H1 (cell line): ENCODE data around the gene COL27A1. TPM values are rescaled to one million over a fixed set of nuclear protein-coding genes. Genes with fewer than 3 reads are reported as not detected.

Experiments used
- CTCF ChIA-PET: fragments of 300-600 bp; sonication (Branson Sonifier 250); formaldehyde crosslinking; loops from one replicate; lab custom pipeline; 2021; ENCODE audit not compliant: partially characterized antibody; lab: Charles Lee
- POLR2A ChIA-PET: fragments of 300-600 bp; sonication (Branson Sonifier 250); formaldehyde crosslinking; loops from one replicate; lab custom pipeline; 2021; ENCODE audit warnings: inconsistent platforms; ENCODE audit not compliant: partially characterized antibody; lab: Charles Lee
- DNase-seq, 2 experiments: peaks; one replicate each; pipeline versions ENCODE4 v3.0.0 to v3.0.0-alpha.2; 2010 to 2022; ENCODE audit warnings: low spot score in 2 of 2, low read depth in 1 of 2, mixed read lengths in 1 of 2
- FAIRE-seq: peaks from 2 replicates; lab custom pipeline; 2011; peaks lifted over from hg19 to GRCh38; lab: Jason Lieb, UNC
- H2AFZ ChIP-seq: 2 replicates; pipeline ENCODE4 v1.8.1; 2012; ENCODE audit warnings: low read length, inconsistent platforms
- H2AK5ac ChIP-seq: 2 replicates; pipeline ENCODE4 v1.6.1; 2013; ENCODE audit warnings: low read depth, low read length
- H2BK120ac ChIP-seq: replicated peaks from 2 replicates; pipeline ENCODE3; 2013; ENCODE audit warnings: low read depth, low read length, inconsistent platforms
- H2BK12ac ChIP-seq: 2 replicates; pipeline ENCODE4 v1.6.1; 2013; ENCODE audit warnings: low read depth, low read length
- H2BK15ac ChIP-seq: 2 replicates; pipeline ENCODE4 v1.6.1; 2013; ENCODE audit warnings: low read length
- H2BK20ac ChIP-seq: 2 replicates; pipeline ENCODE4 v1.6.1; 2013; ENCODE audit warnings: low read length
- H2BK5ac ChIP-seq: 2 replicates; pipeline ENCODE4 v1.6.1; 2013; ENCODE audit warnings: low read depth, low read length
- H3K14ac ChIP-seq: 2 replicates; pipeline ENCODE4 v1.6.1; 2013; ENCODE audit warnings: inconsistent platforms; ENCODE audit not compliant: insufficient read length
- H3K18ac ChIP-seq: 2 replicates; pipeline ENCODE4 v1.6.1; 2013; ENCODE audit warnings: low read length; ENCODE audit errors: extremely low read depth
- H3K23ac ChIP-seq: 2 replicates; pipeline ENCODE4 v1.6.1; 2013; ENCODE audit warnings: inconsistent platforms; ENCODE audit not compliant: insufficient read length
- H3K23me2 ChIP-seq: 2 replicates; pipeline ENCODE4 v1.6.1; 2013; ENCODE audit warnings: low read depth, low read length
- H3K27ac ChIP-seq: 2 replicates; pipeline ENCODE4 v1.6.1; 2011; ENCODE audit warnings: low read depth, low read length, inconsistent platforms
- H3K27me3 ChIP-seq, 4 experiments: replicated peaks in 1 of 4; 1 replicate in 1 of 4; 2 replicates in 3 of 4; pipeline versions ENCODE4 v1.6.1 to v1.8.1; 2011 to 2013; ENCODE audit warnings: low read length in 3 of 4, mild to moderate bottlenecking in 3 of 4, inconsistent platforms in 2 of 4, mixed read lengths in 2 of 4, moderate library complexity in 1 of 4; ENCODE audit not compliant: control insufficient read depth in 3 of 4, insufficient read depth in 3 of 4; ENCODE audit errors: extremely low read depth in 1 of 4
- H3K36me3 ChIP-seq, 4 experiments: 2 replicates each; pipeline versions ENCODE4 v1.6.1 to v1.8.1; 2011 to 2013; ENCODE audit warnings: mild to moderate bottlenecking in 4 of 4, low read length in 3 of 4, moderate library complexity in 2 of 4, control low read depth in 1 of 4, inconsistent platforms in 1 of 4; ENCODE audit not compliant: insufficient read depth in 4 of 4, control insufficient read depth in 2 of 4
- H3K4ac ChIP-seq: replicated peaks from 2 replicates; pipeline ENCODE3; 2013; ENCODE audit warnings: low read length, low read depth, mixed read lengths, inconsistent platforms; ENCODE audit not compliant: insufficient read length
- H3K4me1 ChIP-seq, 4 experiments: replicated peaks in 1 of 4; 1 replicate in 1 of 4; 2 replicates in 3 of 4; pipeline versions ENCODE4 v1.6.1 to v1.8.1; 2011 to 2013; ENCODE audit warnings: low read length in 3 of 4, inconsistent platforms in 2 of 4, mixed read lengths in 1 of 4; ENCODE audit not compliant: insufficient read depth in 4 of 4, control insufficient read depth in 3 of 4
- H3K4me2 ChIP-seq, 2 experiments: 2 replicates each; pipeline versions ENCODE4 v1.6.1 to v1.8.1; 2011 to 2013; ENCODE audit warnings: low read depth in 2 of 2, low read length in 2 of 2, control low read depth in 1 of 2, inconsistent platforms in 1 of 2, mild to moderate bottlenecking in 1 of 2; ENCODE audit not compliant: insufficient read depth in 1 of 2
- H3K4me3 ChIP-seq, 4 experiments: fragments of 200-600, 300-600 bp in 1 of 4; sonication (generic), shearing (Covaris generic), sonication (Bioruptor Twin) in 1 of 4; 2 replicates each; pipeline versions ENCODE4 v1.5.1 to v1.8.1; 2011 to 2016; ENCODE audit warnings: low read length in 4 of 4, low read depth in 3 of 4, control low read depth in 2 of 4, inconsistent platforms in 2 of 4, mild to moderate bottlenecking in 2 of 4, mixed read lengths in 1 of 4, moderate library complexity in 1 of 4; ENCODE audit not compliant: insufficient read depth in 2 of 4; ENCODE audit errors: extremely low read depth in 1 of 4
- H3K56ac ChIP-seq: replicated peaks from 2 replicates; pipeline ENCODE3; 2013; ENCODE audit warnings: low read depth, mild to moderate bottlenecking, mixed read lengths, low read length, inconsistent platforms; ENCODE audit not compliant: insufficient read length
- H3K79me1 ChIP-seq: 2 replicates; pipeline ENCODE4 v1.6.1; 2013; ENCODE audit warnings: low read depth, low read length, control low read depth
- H3K79me2 ChIP-seq, 2 experiments: 2 replicates each; pipeline versions ENCODE4 v1.6.1 to v1.8.1; 2012 to 2013; ENCODE audit warnings: low read length in 2 of 2, mild to moderate bottlenecking in 2 of 2, inconsistent platforms in 1 of 2; ENCODE audit not compliant: insufficient read depth in 2 of 2, control insufficient read depth in 1 of 2
- H3K9ac ChIP-seq, 4 experiments: replicated peaks in 1 of 4; 1 replicate in 1 of 4; 2 replicates in 3 of 4; pipeline versions ENCODE4 v1.6.1 to v1.8.1; 2011 to 2013; ENCODE audit warnings: low read depth in 3 of 4, low read length in 3 of 4, control low read depth in 2 of 4, mild to moderate bottlenecking in 2 of 4, moderate library complexity in 2 of 4, inconsistent platforms in 1 of 4; ENCODE audit errors: extremely low read depth in 1 of 4
- H3K9me3 ChIP-seq, 2 experiments: 2 replicates each; pipeline versions ENCODE4 v1.6.1 to v1.8.1; 2012 to 2013; ENCODE audit warnings: mild to moderate bottlenecking in 2 of 2, moderate library complexity in 2 of 2, control low read depth in 1 of 2, inconsistent platforms in 1 of 2, low read depth in 1 of 2, low read length in 1 of 2, mixed read lengths in 1 of 2; ENCODE audit not compliant: insufficient read depth in 2 of 2
- H4K20me1 ChIP-seq, 2 experiments: replicated peaks in 1 of 2; 2 replicates each; pipeline versions ENCODE3 to v1.8.1; 2011 to 2013; ENCODE audit warnings: inconsistent platforms in 2 of 2, low read length in 2 of 2, mild to moderate bottlenecking in 1 of 2; ENCODE audit not compliant: insufficient read depth in 2 of 2, control insufficient read depth in 1 of 2
- H4K5ac ChIP-seq: 2 replicates; pipeline ENCODE4 v1.6.1; 2013; ENCODE audit warnings: low read length, low read depth, mixed read lengths, inconsistent platforms; ENCODE audit not compliant: insufficient read length
- H4K8ac ChIP-seq: 2 replicates; pipeline ENCODE4 v1.8.0; 2013; ENCODE audit warnings: mild to moderate bottlenecking, moderate library complexity, low read length, inconsistent platforms; ENCODE audit not compliant: insufficient read depth; ENCODE audit errors: extremely low read depth
- H4K91ac ChIP-seq: replicated peaks from 2 replicates; pipeline ENCODE3; 2013; ENCODE audit warnings: low read length, mixed read lengths, inconsistent platforms; ENCODE audit not compliant: insufficient read length
- WGBS, 2 experiments: shearing (Covaris generic) in 1 of 2; methylation state at CpG; one replicate each; pipeline versions ENCODE4 v1.1.6 to v1.1.7; 2013 to 2015; ENCODE audit warnings: low lambda C conversion rate in 2 of 2, mixed read lengths in 2 of 2, inconsistent platforms in 1 of 2, low coverage in 1 of 2, missing lambda C conversion rate in 1 of 2; ENCODE audit not compliant: insufficient replicate concordance in 2 of 2, insufficient coverage in 1 of 2, insufficient read length in 1 of 2; ENCODE audit errors: extremely low coverage in 1 of 2, missing lambda C conversion rate in 1 of 2; 5-methylcytosine and 5-hydroxymethylcytosine counted together
- polyA plus RNA-seq, 7 experiments: library from polyadenylated mRNA; depleted of rRNA in 3 of 7; stranded (reverse) in 5 of 7; unstranded in 2 of 7; fragments of >200 nt in 5 of 7; fragments of 200-250 nt in 2 of 7; gene quantifications; 1 replicate in 5 of 7; 2 replicates in 1 of 7; 4 replicates in 1 of 7; pipeline versions ENCODE4 v1.2.1 to v1.2.3, GENCODE V29; 2011 to 2013; ENCODE audit warnings: missing spikeins in 2 of 7, mixed read lengths in 2 of 7
- total RNA-seq: library from RNA; stranded (reverse); fragmentation: NEBNext Ultra II Directional; extraction: Animal tissue kit (Norgen Biotek cat#: 25700); gene quantifications from 2 replicates; pipeline ENCODE4 v1.2.1, GENCODE V29; 2021
- TF ChIP-seq, protein P1 (sequence below), 3 experiments: IDR thresholded peaks; 1 replicate in 2 of 3; 2 replicates in 1 of 3; pipeline versions ENCODE4 v1.5.1 to v1.6.1; 2011; ENCODE audit warnings: low read length in 3 of 3, mild to moderate bottlenecking in 3 of 3, inconsistent platforms in 2 of 3, low read depth in 1 of 3, moderate library complexity in 1 of 3; ENCODE audit not compliant: insufficient read depth in 1 of 3; ENCODE audit errors: control extremely low read depth in 1 of 3

COL27A1 gene
- total and polyA plus RNA-seq, 2 of the 8 experiments (the other 6 are each of a cell fraction or from before 2014, with no cell fraction given): 15.1 to 22.8 TPM

DNA sequence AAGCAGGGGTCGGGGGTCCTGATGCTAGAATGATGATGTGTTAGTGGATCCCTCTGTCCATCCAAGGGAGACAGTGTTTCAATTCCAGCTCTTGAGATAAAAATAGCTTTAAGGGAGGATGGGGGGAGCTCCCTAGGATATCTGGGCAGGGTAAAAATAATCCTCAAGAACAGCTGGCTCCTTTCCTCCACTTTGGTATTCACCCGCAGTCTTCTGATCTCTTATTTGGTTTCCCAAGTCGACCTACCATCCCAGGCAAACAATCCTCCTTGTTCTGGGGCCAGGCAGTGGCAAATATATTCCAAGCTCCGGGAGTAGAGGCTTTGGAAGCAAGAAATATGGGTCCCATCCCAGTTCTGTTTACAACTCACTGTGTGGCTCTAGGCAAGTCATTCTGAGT is 14.5 kb upstream of the COL27A1 start:
- no peak for FAIRE-seq
- no peak for DNase-seq
- Histone ChIP-seq H3K23me2 (no peaks in the 10 kb centered on the region), H3K4me1 (no peaks in the 10 kb centered on the region), H3K27me3 (peaks cover 0 to 2% (median 0%) of the 10 kb centered on the region in 4 experiments; a peak in 3 of 7 replicates), H2BK20ac (no peak overlapping the region), H4K91ac (no peak overlapping the region), H2BK15ac (no peak overlapping the region), H2BK120ac (no peak overlapping the region), H3K9me3 (no peaks in the 10 kb centered on the region), H3K9ac (no peak overlapping the region), H2AK5ac (no peak overlapping the region), H3K4ac (no peak overlapping the region), H3K14ac (no peak overlapping the region), H2BK5ac (no peak overlapping the region), H3K18ac (no peak overlapping the region), H3K4me3 (no peak overlapping the region), H2AFZ (no peak overlapping the region), H4K5ac (no peak overlapping the region), H3K79me1 (no peaks in the 10 kb centered on the region), H3K79me2 (no peaks in the 10 kb centered on the region), H4K8ac (no peak overlapping the region), H4K20me1 (no peaks in the 10 kb centered on the region), H3K36me3 (no peaks in the 10 kb centered on the region), H3K27ac (no peak overlapping the region), H3K56ac (no peak overlapping the region), H2BK12ac (no peak overlapping the region), H3K23ac (no peak overlapping the region), H3K4me2 (no peak overlapping the region)
- POLR2A ChIA-PET: interaction anchor here (1.1 to 1.2 kb wide), 3 partner anchors 9 to 52 kb away, joined by 3 to 4 read pairs (median 3); no protein-coding TSS in a partner anchor
- 83% methylated on average over 4 of the region's 4 CpGs; no CpG with 5 or more reads in 1 of the 2 experiments for WGBS, 2 experiments
- CTCF ChIA-PET: interaction anchor here (0.6 to 6.3 kb wide), 16 partner anchors 8 to 333 kb away, joined by 3 to 68 read pairs (median 4); partner anchors contain the start of gene COL27A1
- TF ChIP-seq, protein P1, sequence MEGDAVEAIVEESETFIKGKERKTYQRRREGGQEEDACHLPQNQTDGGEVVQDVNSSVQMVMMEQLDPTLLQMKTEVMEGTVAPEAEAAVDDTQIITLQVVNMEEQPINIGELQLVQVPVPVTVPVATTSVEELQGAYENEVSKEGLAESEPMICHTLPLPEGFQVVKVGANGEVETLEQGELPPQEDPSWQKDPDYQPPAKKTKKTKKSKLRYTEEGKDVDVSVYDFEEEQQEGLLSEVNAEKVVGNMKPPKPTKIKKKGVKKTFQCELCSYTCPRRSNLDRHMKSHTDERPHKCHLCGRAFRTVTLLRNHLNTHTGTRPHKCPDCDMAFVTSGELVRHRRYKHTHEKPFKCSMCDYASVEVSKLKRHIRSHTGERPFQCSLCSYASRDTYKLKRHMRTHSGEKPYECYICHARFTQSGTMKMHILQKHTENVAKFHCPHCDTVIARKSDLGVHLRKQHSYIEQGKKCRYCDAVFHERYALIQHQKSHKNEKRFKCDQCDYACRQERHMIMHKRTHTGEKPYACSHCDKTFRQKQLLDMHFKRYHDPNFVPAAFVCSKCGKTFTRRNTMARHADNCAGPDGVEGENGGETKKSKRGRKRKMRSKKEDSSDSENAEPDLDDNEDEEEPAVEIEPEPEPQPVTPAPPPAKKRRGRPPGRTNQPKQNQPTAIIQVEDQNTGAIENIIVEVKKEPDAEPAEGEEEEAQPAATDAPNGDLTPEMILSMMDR (IDR thresholded peaks at IDR 0.05; ENCODE audit: control extremely low read depth in 1 of 3, insufficient read depth in 1 of 3, low read depth in 1 of 3, low read length in 3 of 3): no peak
